Measurements from ENCODE around the gene LDLRAD3. TPM values are rescaled to one million over a fixed set of nuclear protein-coding genes. Genes with fewer than 3 reads are reported as not detected.

LDLRAD3 gene
- total RNA-seq, 1 experiment from 2014 or later = 15.3 TPM

DNA sequence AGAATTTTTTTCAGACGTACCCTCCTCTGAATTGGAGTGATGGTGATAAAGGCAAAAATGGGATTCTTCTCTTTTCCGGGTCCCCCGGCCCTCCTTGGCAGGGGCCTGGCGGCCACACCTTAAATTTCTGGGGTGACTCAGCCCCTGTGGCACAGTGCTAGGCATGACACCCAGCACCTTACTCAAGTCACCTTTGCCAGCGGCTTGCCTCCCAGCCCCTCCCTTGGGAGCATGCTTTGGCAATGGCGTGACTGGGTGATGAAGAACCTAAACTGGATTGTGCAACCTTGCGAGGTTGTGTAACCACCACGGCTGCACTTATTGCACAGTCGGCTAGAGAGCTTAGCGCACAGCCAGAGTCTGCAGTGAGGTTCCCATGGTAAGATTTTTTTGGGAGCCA lies 16.2 kb upstream of the LDLRAD3 start:
- Histone ChIP-seq H3K9me3 (ENCODE audit: low read length) (no peaks in the 10 kb centered on the region; the same call in 1 of the 2 replicates), H3K27ac (ENCODE audit: low read length) (peak overlapping the region; percentile 73), H3K9ac (ENCODE audit: low read length) (peak overlapping the region; percentile 66), H2AFZ (ENCODE audit: low read length) (peak overlapping the region; percentile 70), H3F3A (ENCODE audit: low read length, unreplicated experiment) (no peaks in the 10 kb centered on the region), H4K20me1 (ENCODE audit: low read length) (no peaks in the 10 kb centered on the region), H3K9me2 (replicated peaks; ENCODE audit: low read length) (no peaks in the 10 kb centered on the region), H3K79me2 (ENCODE audit: low read length) (no peaks in the 10 kb centered on the region), H3K4me1 (ENCODE audit: insufficient read depth, low read length) (peaks cover 25% of the 10 kb centered on the region), H3K4me3 (ENCODE audit: low read length) (peak overlapping the region; percentile 59), H3K36me3 (ENCODE audit: low read depth, low read length) (no peaks in the 10 kb centered on the region), H3K4me2 (ENCODE audit: low read length) (peak overlapping the region; percentile 84), H3K27me3 (ENCODE audit: low read length) (no peaks in the 10 kb centered on the region)
- DNase-seq = peak; percentile 97
- no peak for TF ChIP-seq EZH2phosphoT487 (IDR thresholded peaks at IDR 0.05; ENCODE audit: borderline replicate concordance, low read length)
- TF ChIP-seq, protein P1, sequence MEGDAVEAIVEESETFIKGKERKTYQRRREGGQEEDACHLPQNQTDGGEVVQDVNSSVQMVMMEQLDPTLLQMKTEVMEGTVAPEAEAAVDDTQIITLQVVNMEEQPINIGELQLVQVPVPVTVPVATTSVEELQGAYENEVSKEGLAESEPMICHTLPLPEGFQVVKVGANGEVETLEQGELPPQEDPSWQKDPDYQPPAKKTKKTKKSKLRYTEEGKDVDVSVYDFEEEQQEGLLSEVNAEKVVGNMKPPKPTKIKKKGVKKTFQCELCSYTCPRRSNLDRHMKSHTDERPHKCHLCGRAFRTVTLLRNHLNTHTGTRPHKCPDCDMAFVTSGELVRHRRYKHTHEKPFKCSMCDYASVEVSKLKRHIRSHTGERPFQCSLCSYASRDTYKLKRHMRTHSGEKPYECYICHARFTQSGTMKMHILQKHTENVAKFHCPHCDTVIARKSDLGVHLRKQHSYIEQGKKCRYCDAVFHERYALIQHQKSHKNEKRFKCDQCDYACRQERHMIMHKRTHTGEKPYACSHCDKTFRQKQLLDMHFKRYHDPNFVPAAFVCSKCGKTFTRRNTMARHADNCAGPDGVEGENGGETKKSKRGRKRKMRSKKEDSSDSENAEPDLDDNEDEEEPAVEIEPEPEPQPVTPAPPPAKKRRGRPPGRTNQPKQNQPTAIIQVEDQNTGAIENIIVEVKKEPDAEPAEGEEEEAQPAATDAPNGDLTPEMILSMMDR (conservative IDR thresholded peaks at IDR 0.05; ENCODE audit: low read depth, low read length) = no peak
- no peak for TF ChIP-seq EZH2 (IDR thresholded peaks at IDR 0.05; ENCODE audit: low read length, unreplicated experiment)
- BruUV-seq (replicated peaks) = no TSS peak
- intact Hi-C loops (cut with micrococcal nuclease) = no loop called here
- peak; percentile 95 for ATAC-seq
- CTCF ChIA-PET = interaction anchor here (1.5 kb wide), 1 partner anchor 106 kb away, joined by 15 read pairs; no protein-coding TSS in a partner anchor
- POLR2A ChIA-PET (ENCODE audit: unreplicated experiment) = interaction anchor here (0.7 kb wide), 1 partner anchor 53 kb away, joined by 3 read pairs; no protein-coding TSS in a partner anchor

DNA sequence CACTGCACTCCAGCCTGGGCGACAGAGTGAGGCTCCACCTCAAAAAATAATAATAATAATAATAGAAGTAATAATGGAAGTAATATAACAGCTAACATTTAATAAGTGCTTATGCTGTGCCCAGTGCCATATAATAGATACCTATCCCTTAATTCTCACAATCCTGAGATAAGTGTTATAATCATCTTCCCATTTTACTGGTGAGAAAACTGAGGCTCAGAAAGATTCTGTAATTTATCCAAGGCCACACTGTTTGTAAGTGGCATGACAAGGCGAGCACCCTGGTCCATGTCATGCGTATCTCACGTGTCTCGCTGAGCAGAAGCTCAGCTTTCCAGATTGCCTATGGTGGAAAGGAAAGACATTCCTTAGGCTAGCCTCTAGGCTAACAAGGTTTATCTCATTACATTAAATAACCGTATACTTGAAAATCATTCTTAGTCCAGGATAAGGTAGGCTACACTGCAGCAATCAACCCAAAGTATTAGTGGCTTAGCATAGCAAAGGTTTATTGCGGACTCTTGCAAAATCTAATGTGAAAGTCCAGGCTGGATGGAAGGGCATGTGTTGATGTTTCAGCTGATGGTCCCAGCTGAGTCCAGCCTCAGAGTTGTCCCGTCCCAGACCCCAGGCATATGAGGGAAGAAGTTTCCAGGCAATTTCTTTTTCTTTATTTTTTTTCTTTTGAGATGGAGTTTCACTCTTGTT lies 15.0 kb upstream of the LDLRAD3 start:
- DNase-seq = no peak
- CTCF ChIA-PET = no interaction called here
- Histone ChIP-seq H3K4me2 (ENCODE audit: low read length) (no peak overlapping the region), H3K9ac (ENCODE audit: low read length) (no peak overlapping the region), H3K27ac (ENCODE audit: low read length) (no peak overlapping the region), H3K9me3 (ENCODE audit: low read length) (no peaks in the 10 kb centered on the region; the same call in 1 of the 2 replicates), H3K79me2 (ENCODE audit: low read length) (no peaks in the 10 kb centered on the region), H4K20me1 (ENCODE audit: low read length) (no peaks in the 10 kb centered on the region), H2AFZ (ENCODE audit: low read length) (no peak overlapping the region), H3K4me1 (ENCODE audit: insufficient read depth, low read length) (peaks cover 26% of the 10 kb centered on the region), H3K9me2 (replicated peaks; ENCODE audit: low read length) (no peaks in the 10 kb centered on the region), H3K4me3 (ENCODE audit: low read length) (no peak overlapping the region), H3K27me3 (ENCODE audit: low read length) (no peaks in the 10 kb centered on the region), H3F3A (ENCODE audit: low read length, unreplicated experiment) (no peaks in the 10 kb centered on the region), H3K36me3 (ENCODE audit: low read depth, low read length) (no peaks in the 10 kb centered on the region)
- BruUV-seq (replicated peaks) = no TSS peak
- TF ChIP-seq, protein P1 (conservative IDR thresholded peaks at IDR 0.05; ENCODE audit: low read depth, low read length) = no peak
- TF ChIP-seq EZH2 (IDR thresholded peaks at IDR 0.05; ENCODE audit: low read length, unreplicated experiment) (no peak), EZH2phosphoT487 (IDR thresholded peaks at IDR 0.05; ENCODE audit: borderline replicate concordance, low read length) (no peak)
- POLR2A ChIA-PET (ENCODE audit: unreplicated experiment) = no interaction called here
- no peak for ATAC-seq
- intact Hi-C loops (cut with micrococcal nuclease) = no loop called here

GRCh38 chr11:35930466-35930865 lies 13.4 kb upstream of the LDLRAD3 start:
- H3K9ac ChIP-seq (ENCODE audit: low read length) = no peak overlapping the region
- no peak overlapping the region for H3K4me3 ChIP-seq (ENCODE audit: low read length)
- no peak overlapping the region for H3K27ac ChIP-seq (ENCODE audit: low read length)
- no peak overlapping the region for H3K4me2 ChIP-seq (ENCODE audit: low read length)
- no peak for ATAC-seq
- ChIA-PET POLR2A (ENCODE audit: unreplicated experiment) (no interaction called here), CTCF (no interaction called here)
- DNase-seq = no peak
- no peaks in the 10 kb centered on the region for H4K20me1 ChIP-seq (ENCODE audit: low read length)
- no peaks in the 10 kb centered on the region for H3K79me2 ChIP-seq (ENCODE audit: low read length)
- H3K9me2 ChIP-seq (replicated peaks; ENCODE audit: low read length) = no peaks in the 10 kb centered on the region
- H3K27me3 ChIP-seq (ENCODE audit: low read length) = no peaks in the 10 kb centered on the region
- no peaks in the 10 kb centered on the region for H3F3A ChIP-seq (ENCODE audit: low read length, unreplicated experiment)
- peaks cover 25% of the 10 kb centered on the region for H3K4me1 ChIP-seq (ENCODE audit: insufficient read depth, low read length)
- TF ChIP-seq EZH2phosphoT487 (IDR thresholded peaks at IDR 0.05; ENCODE audit: borderline replicate concordance, low read length) (no peak), EZH2 (IDR thresholded peaks at IDR 0.05; ENCODE audit: low read length, unreplicated experiment) (no peak)
- TF ChIP-seq, protein P1 (conservative IDR thresholded peaks at IDR 0.05; ENCODE audit: low read depth, low read length) = no peak
- H3K36me3 ChIP-seq (ENCODE audit: low read depth, low read length) = no peaks in the 10 kb centered on the region
- intact Hi-C loops (cut with micrococcal nuclease) = no loop called here
- no TSS peak for BruUV-seq (replicated peaks)
- no peaks in the 10 kb centered on the region; the same call in 1 of the 2 replicates for H3K9me3 ChIP-seq (ENCODE audit: low read length)
- H2AFZ ChIP-seq (ENCODE audit: low read length) = no peak overlapping the region

All from PC-3 (cell line).